Inflammatory macrophage (primary cell): ENCODE measurements around the gene ZBTB21.

Experiments
- DNase-seq, 2 donors: peaks; one replicate each; pipeline ENCODE4 v3.0.0-alpha.2; 2020 to 2022

Gene ZBTB21

GRCh38 chr21:42039911-42040351 is 29.8 kb upstream of the ZBTB21 start:
- no peak for DNase-seq

GRCh38 chr21:42039470-42039901 is 29.3 kb upstream of the ZBTB21 start:
- DNase-seq = peak in 1 of 2 donors; percentile 10

GRCh38 chr21:42038826-42039425 is 28.8 kb upstream of the ZBTB21 start:
- no peak for DNase-seq

- DNase-seq = no peak
Observed at GRCh38 chr21:42038393-42038792, 28.2 kb upstream of the ZBTB21 start.

- DNase-seq = no peak
Observed at GRCh38 chr21:42037943-42038342, 27.8 kb upstream of the ZBTB21 start.

- no peak for DNase-seq
Observed at GRCh38 chr21:42037516-42037915, 27.4 kb upstream of the ZBTB21 start.

- DNase-seq = no peak
Observed at GRCh38 chr21:42036313-42036712, 26.2 kb upstream of the ZBTB21 start.

- DNase-seq = no peak
Observed at GRCh38 chr21:42032968-42033367, 22.8 kb upstream of the ZBTB21 start.

GRCh38 chr21:42032266-42032665 is 22.1 kb upstream of the ZBTB21 start:
- no peak for DNase-seq

GRCh38 chr21:42031816-42032215 is 21.7 kb upstream of the ZBTB21 start:
- no peak for DNase-seq

- DNase-seq = no peak
Observed at GRCh38 chr21:42031241-42031640, 21.1 kb upstream of the ZBTB21 start.

GRCh38 chr21:42030311-42030710 is 20.2 kb upstream of the ZBTB21 start:
- DNase-seq = peak; percentile 44 to 64

- no peak for DNase-seq
Observed at GRCh38 chr21:42028766-42029425, 18.7 kb upstream of the ZBTB21 start.

- no peak for DNase-seq
Observed at GRCh38 chr21:42027822-42028765, 17.9 kb upstream of the ZBTB21 start.

- DNase-seq = no peak
Observed at GRCh38 chr21:42027085-42027821, 17.1 kb upstream of the ZBTB21 start.

GRCh38 chr21:42026082-42026435 is 15.9 kb upstream of the ZBTB21 start:
- DNase-seq = no peak

GRCh38 chr21:42025376-42026081 is 15.4 kb upstream of the ZBTB21 start:
- no peak for DNase-seq

- no peak for DNase-seq
Observed at GRCh38 chr21:42022906-42023305, 12.7 kb upstream of the ZBTB21 start.

GRCh38 chr21:42022091-42022430 is 11.9 kb upstream of the ZBTB21 start:
- no peak for DNase-seq

- no peak for DNase-seq
Observed at GRCh38 chr21:42021371-42022090, 11.4 kb upstream of the ZBTB21 start.

- no peak for DNase-seq
Observed at GRCh38 chr21:42019706-42020105, 9.5 kb upstream of the ZBTB21 start.
